SK-N-SH treated with all-trans-retinoic acid at 6 μM for 48 hours (cell line): ENCODE results near the gene R3HDM1.

ENCODE experiments used
- ATAC-seq: fragments of 200-7000 bp; cut with Tn5 transposase; 3 replicates; pipeline ENCODE4 v1.9.1; 2020; ENCODE audit warnings: mild to moderate bottlenecking, moderate library complexity
- ARNTL ChIP-seq: fragments of 450-650 bp; formaldehyde crosslinking; IDR thresholded peaks from 2 replicates; pipeline ENCODE4 v1.5.0; 2020; ENCODE audit warnings: low read depth, mild to moderate bottlenecking, moderate library complexity, borderline replicate concordance
- BACH2 ChIP-seq: fragments of 250-450 bp; sonication (Bioruptor Pico); IDR thresholded peaks from 2 replicates; pipeline ENCODE4 v1.9.0; 2021; ENCODE audit warnings: mild to moderate bottlenecking, borderline replicate concordance
- CREB5 ChIP-seq: fragments of 250-450 bp; sonication (Bioruptor Pico); IDR thresholded peaks from 2 replicates; pipeline ENCODE4 v1.5.1; 2020; ENCODE audit warnings: low read depth, mild to moderate bottlenecking, moderate library complexity
- CSDC2 ChIP-seq: fragments of 250-450 bp; sonication (Bioruptor Pico); IDR thresholded peaks from 2 replicates; pipeline ENCODE4 v1.5.0; 2020; ENCODE audit warnings: mild to moderate bottlenecking, moderate library complexity
- CSRNP3 ChIP-seq: fragments of 250-450 bp; sonication (Bioruptor Pico); IDR thresholded peaks from 2 replicates; pipeline ENCODE4 v1.5.1; 2021; ENCODE audit warnings: mild to moderate bottlenecking, moderate library complexity
- ISL1 ChIP-seq: fragments of 250-450 bp; sonication (Bioruptor Pico); IDR thresholded peaks from 2 replicates; pipeline ENCODE4 v2.1.2; 2022; ENCODE audit warnings: mild to moderate bottlenecking, moderate library complexity
- OSR1 ChIP-seq: fragments of 250-450 bp; sonication (Bioruptor Pico); IDR thresholded peaks from 2 replicates; pipeline ENCODE4 v1.8.0; 2022; ENCODE audit warnings: moderate library complexity, mild to moderate bottlenecking, inconsistent platforms
- PATZ1 ChIP-seq: fragments of 250-450 bp; sonication (Bioruptor Pico); IDR thresholded peaks from 2 replicates; pipeline ENCODE4 v1.8.0; 2020; ENCODE audit warnings: mild to moderate bottlenecking, moderate library complexity, borderline replicate concordance
- POU6F1 ChIP-seq: fragments of 250-450 bp; sonication (Bioruptor Pico); IDR thresholded peaks from 2 replicates; pipeline ENCODE4 v1.8.0; 2021; ENCODE audit warnings: low read depth, mild to moderate bottlenecking, moderate library complexity, borderline replicate concordance
- PPARA ChIP-seq: fragments of 250-450 bp; sonication (Bioruptor Pico); IDR thresholded peaks from 2 replicates; pipeline ENCODE4 v1.5.0; 2020; ENCODE audit warnings: mild to moderate bottlenecking, borderline replicate concordance
- RARB ChIP-seq: fragments of 250-450 bp; sonication (Bioruptor Pico); IDR thresholded peaks from 2 replicates; pipeline ENCODE4 v1.8.0; 2021; ENCODE audit warnings: mild to moderate bottlenecking, moderate library complexity
- SNAI2 ChIP-seq: fragments of 250-450 bp; sonication (Bioruptor Pico); IDR thresholded peaks from 2 replicates; pipeline ENCODE4 v1.5.0; 2020; ENCODE audit warnings: mild to moderate bottlenecking, moderate library complexity
- TCF4 ChIP-seq: fragments of 250-450 bp; sonication (Bioruptor Pico); IDR thresholded peaks from 2 replicates; pipeline ENCODE4 v1.8.0; 2021; ENCODE audit warnings: mild to moderate bottlenecking, moderate library complexity, borderline replicate concordance
- TOX ChIP-seq: fragments of 250-450 bp; sonication (Bioruptor Pico); IDR thresholded peaks from 2 replicates; pipeline ENCODE4 v1.8.0; 2021; ENCODE audit warnings: mild to moderate bottlenecking, moderate library complexity, borderline replicate concordance
- TSHZ2 ChIP-seq: fragments of 250-450 bp; sonication (Bioruptor Pico); IDR thresholded peaks from 2 replicates; pipeline ENCODE4 v1.5.0; 2020; ENCODE audit warnings: mild to moderate bottlenecking, moderate library complexity
- ZC3H10 ChIP-seq: fragments of 250-450 bp; sonication (Bioruptor Pico); IDR thresholded peaks from 2 replicates; pipeline ENCODE4 v1.5.1; 2021; ENCODE audit warnings: mild to moderate bottlenecking, moderate library complexity
- ZFP3 ChIP-seq: fragments of 250-450 bp; sonication (Bioruptor Pico); IDR thresholded peaks from 2 replicates; pipeline ENCODE4 v1.5.0; 2020; ENCODE audit warnings: mild to moderate bottlenecking, moderate library complexity
- ZFP30 ChIP-seq: fragments of 450-650 bp; formaldehyde crosslinking; IDR thresholded peaks from 2 replicates; pipeline ENCODE4 v1.5.0; 2022; ENCODE audit warnings: mild to moderate bottlenecking, moderate library complexity
- ZNF565 ChIP-seq: fragments of 450-650 bp; formaldehyde crosslinking; conservative IDR thresholded peaks from 2 replicates; pipeline ENCODE4 v1.5.0; 2020; ENCODE audit warnings: low read depth, mild to moderate bottlenecking, moderate library complexity
- ZNF70 ChIP-seq: fragments of 450-650 bp; formaldehyde crosslinking; IDR thresholded peaks from 2 replicates; pipeline ENCODE4 v1.5.0; 2020; ENCODE audit warnings: mild to moderate bottlenecking, moderate library complexity
- ZNF8 ChIP-seq: fragments of 450-650 bp; formaldehyde crosslinking; IDR thresholded peaks from 2 replicates; pipeline ENCODE4 v1.5.0; 2020; ENCODE audit warnings: mild to moderate bottlenecking, moderate library complexity

Gene R3HDM1

GRCh38 chr2:135674453-135674852 is 143.2 kb downstream of the R3HDM1 start:
- no peak for ATAC-seq
- TF ChIP-seq RARB (CRISPR knock-in tag): no peak
- TF ChIP-seq ZNF70: no peak
- no peak for TF ChIP-seq BACH2
- no peak for TF ChIP-seq TSHZ2 (CRISPR knock-in tag)
- no peak for TF ChIP-seq ZNF8 (CRISPR knock-in tag)
- no peak for TF ChIP-seq POU6F1
- TF ChIP-seq, all 23 proteins: peak for 0

GRCh38 chr2:135676031-135676430 is 144.7 kb downstream of the R3HDM1 start:
- TF ChIP-seq ZFP3 (CRISPR knock-in tag): no peak
- TF ChIP-seq TOX (CRISPR knock-in tag): no peak
- ATAC-seq: no peak

GRCh38 chr2:135679125-135679524 is 147.8 kb downstream of the R3HDM1 start:
- no peak for ATAC-seq
- TF ChIP-seq TCF4 (CRISPR knock-in tag): no peak
- TF ChIP-seq ZFP3 (CRISPR knock-in tag): no peak
- no peak for TF ChIP-seq SNAI2 (CRISPR knock-in tag)
- no peak for TF ChIP-seq ARNTL (CRISPR knock-in tag)
- no peak for TF ChIP-seq OSR1 (CRISPR knock-in tag)
- no peak for TF ChIP-seq ZNF70
- no peak for TF ChIP-seq CSRNP3 (CRISPR knock-in tag)
- TF ChIP-seq PATZ1 (CRISPR knock-in tag): no peak
- TF ChIP-seq POU6F1: no peak

- ATAC-seq: no peak
- TF ChIP-seq ZNF8 (CRISPR knock-in tag) (no peak), ISL1 (CRISPR knock-in tag) (no peak), CSDC2 (no peak), PPARA (CRISPR knock-in tag) (no peak), OSR1 (CRISPR knock-in tag) (no peak), CREB5 (CRISPR knock-in tag) (no peak), ZFP3 (CRISPR knock-in tag) (no peak), ZC3H10 (CRISPR knock-in tag) (no peak), TOX (CRISPR knock-in tag) (no peak), SNAI2 (CRISPR knock-in tag) (no peak), TCF4 (CRISPR knock-in tag) (no peak), ZNF565 (no peak), PATZ1 (CRISPR knock-in tag) (no peak), RARB (CRISPR knock-in tag) (no peak), ZNF70 (no peak), ZFP30 (CRISPR knock-in tag) (no peak)
Observed at GRCh38 chr2:135685361-135685760, 154.1 kb downstream of the R3HDM1 start.
